C4-2B (cell line): ENCODE results near the gene SLC12A1.
"Not testable (repeated sequence)": the region's sequence is repeated elsewhere in the genome, so short reads cannot be mapped to it uniquely, and the experiment has no call there.

Experiments used
- H3K27ac ChIP-seq: fragments of 450-650 bp; 2 replicates; pipeline ENCODE4 v1.5.1; 2017
- ZFX ChIP-seq: fragments of 450-650 bp; IDR thresholded peaks from 2 replicates; pipeline ENCODE4 v1.6.1; 2017
- TF ChIP-seq, protein P1 (sequence below): fragments of 450-650 bp; conservative IDR thresholded peaks from 2 replicates; pipeline ENCODE4 v1.5.1; 2017; ENCODE audit warnings: mild to moderate bottlenecking

SLC12A1 gene

DNA sequence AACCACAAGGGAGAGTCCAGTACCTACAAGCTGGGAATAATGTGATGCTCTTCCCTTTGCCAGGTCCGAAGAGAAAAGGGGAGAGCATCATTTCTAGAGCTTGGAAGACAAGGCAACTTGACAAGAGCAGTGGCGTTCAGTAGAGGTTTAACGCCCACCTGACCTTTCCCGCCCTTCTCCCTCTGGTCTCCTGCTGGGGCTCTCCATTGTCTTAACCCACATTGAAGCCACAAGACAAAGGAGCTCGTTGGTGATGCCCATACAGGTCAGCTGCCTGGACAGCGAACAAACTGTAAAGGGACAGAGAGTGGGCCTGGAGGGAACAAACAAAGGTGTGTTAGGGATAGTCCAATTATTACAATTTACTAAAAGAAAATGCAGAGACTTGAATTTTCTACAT, 112.0 kb downstream of the SLC12A1 start:
- H3K27ac ChIP-seq = no peak overlapping the region
- TF ChIP-seq, protein P1, sequence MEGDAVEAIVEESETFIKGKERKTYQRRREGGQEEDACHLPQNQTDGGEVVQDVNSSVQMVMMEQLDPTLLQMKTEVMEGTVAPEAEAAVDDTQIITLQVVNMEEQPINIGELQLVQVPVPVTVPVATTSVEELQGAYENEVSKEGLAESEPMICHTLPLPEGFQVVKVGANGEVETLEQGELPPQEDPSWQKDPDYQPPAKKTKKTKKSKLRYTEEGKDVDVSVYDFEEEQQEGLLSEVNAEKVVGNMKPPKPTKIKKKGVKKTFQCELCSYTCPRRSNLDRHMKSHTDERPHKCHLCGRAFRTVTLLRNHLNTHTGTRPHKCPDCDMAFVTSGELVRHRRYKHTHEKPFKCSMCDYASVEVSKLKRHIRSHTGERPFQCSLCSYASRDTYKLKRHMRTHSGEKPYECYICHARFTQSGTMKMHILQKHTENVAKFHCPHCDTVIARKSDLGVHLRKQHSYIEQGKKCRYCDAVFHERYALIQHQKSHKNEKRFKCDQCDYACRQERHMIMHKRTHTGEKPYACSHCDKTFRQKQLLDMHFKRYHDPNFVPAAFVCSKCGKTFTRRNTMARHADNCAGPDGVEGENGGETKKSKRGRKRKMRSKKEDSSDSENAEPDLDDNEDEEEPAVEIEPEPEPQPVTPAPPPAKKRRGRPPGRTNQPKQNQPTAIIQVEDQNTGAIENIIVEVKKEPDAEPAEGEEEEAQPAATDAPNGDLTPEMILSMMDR = no peak
- no peak for TF ChIP-seq ZFX

DNA sequence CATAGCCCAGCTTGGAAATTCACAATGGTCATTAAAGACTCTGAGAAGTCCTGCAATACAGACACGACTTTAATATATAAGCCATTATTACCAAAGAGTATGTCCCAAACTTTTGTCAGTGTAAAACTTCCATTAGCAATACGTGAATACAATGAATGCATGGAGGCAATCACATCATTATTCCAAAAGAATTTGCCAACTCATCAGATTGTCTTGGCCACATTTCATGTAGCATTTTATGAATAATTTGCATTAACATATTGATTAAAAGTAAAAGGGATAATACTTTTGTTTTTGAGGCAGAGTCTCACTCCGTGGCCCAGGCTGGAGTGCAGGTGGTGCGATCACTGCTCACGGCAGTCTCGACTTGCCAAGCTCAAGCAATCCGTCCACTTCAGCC, 117.2 kb downstream of the SLC12A1 start:
- no peak overlapping the region for H3K27ac ChIP-seq
- no peak for TF ChIP-seq ZFX
- TF ChIP-seq, protein P1 = no peak

DNA sequence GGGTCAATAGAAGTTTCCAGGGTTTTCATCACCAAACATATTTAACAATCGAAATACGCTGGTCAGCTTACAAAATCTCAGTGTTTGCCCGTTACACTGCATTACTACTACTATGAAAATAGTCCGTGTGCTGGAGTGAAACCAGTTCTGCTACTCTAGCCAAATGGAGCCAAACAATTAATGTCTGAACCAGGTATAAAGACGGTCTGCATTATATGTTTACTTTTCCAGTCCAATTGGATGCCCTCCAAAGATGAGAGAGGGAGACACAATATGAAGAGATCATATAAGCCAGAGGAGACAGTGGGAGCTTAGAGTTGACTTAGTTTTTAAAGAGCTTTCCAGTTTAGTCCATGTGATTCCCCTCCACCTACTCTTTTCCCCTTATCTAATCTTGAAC, 118.8 kb downstream of the SLC12A1 start:
- TF ChIP-seq, protein P1 = no peak
- no peak overlapping the region for H3K27ac ChIP-seq

DNA sequence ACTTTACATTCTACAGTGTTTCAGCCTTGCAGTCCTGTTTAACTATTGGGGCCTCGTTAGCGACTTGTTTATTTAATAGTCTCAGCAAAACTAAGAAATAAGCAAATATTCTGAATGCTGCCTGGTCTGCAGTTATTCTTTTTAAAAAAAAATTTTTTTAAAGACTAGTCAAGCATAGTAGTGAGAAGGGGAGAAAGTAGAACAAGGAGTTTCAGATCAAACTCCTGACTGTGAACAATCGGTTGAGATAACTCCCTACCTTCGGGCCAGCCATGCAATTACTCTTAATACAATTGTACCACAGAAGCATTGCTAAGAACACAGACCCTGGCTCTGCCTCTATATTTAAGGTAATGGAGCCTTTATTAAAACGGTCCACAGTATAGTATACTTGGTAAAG, 119.3 kb downstream of the SLC12A1 start:
- no peak for TF ChIP-seq ZFX
- TF ChIP-seq, protein P1 = no peak
- H3K27ac ChIP-seq = no peak overlapping the region

DNA sequence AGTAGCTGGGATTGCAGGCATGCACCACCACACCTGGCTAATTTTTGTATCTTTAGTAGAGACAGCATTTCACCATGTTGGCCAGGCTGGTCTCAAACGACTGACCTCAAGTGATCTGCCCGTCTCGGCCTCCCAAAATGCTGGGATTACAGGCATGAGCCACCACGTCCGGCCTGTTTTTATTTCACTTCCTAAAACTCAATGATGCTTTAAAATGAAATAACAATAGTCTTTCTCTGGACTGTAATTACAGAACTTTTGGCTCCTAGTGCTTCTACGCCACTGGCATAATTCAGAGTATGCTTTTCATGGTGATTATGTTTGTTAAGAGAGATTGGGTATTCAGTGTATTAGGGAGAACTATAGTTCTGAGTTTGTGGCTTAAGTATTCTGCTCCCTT, 120.1 kb downstream of the SLC12A1 start:
- not testable (repeated sequence) for H3K27ac ChIP-seq

DNA sequence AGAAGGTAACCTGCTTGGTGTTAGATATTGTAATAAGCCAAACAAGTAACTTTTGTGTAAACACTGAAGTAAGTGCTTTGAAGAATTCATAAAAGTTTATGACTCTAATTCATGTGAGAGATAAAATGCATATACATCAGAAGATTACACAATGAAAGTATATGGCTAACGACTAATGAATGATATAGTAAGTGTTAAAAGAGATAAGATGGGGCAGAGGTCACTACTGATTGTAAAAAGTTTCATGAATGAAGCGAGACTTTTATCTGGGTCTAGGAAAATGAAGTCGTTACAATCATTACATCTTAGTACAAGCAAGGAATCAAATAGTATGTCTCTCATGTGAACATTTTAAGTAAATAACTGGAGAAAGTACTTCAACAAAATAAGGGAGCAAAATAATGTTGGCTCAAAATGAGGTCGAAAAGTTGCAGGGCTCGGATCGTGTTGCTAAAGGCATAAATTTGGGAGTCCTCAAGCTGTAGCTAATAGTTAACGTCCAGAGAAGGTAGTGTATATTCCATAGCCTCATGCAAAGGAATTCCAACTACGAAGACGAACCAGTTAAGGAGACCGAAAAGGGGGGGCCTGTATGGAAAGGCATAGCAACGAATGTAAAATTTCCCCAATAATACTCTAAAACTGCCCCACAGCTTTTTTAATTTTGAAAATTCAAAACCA, 124.1 kb downstream of the SLC12A1 start:
- TF ChIP-seq, protein P1 = no peak
- TF ChIP-seq ZFX = no peak
- peak overlapping the region; percentile 97 for H3K27ac ChIP-seq

DNA sequence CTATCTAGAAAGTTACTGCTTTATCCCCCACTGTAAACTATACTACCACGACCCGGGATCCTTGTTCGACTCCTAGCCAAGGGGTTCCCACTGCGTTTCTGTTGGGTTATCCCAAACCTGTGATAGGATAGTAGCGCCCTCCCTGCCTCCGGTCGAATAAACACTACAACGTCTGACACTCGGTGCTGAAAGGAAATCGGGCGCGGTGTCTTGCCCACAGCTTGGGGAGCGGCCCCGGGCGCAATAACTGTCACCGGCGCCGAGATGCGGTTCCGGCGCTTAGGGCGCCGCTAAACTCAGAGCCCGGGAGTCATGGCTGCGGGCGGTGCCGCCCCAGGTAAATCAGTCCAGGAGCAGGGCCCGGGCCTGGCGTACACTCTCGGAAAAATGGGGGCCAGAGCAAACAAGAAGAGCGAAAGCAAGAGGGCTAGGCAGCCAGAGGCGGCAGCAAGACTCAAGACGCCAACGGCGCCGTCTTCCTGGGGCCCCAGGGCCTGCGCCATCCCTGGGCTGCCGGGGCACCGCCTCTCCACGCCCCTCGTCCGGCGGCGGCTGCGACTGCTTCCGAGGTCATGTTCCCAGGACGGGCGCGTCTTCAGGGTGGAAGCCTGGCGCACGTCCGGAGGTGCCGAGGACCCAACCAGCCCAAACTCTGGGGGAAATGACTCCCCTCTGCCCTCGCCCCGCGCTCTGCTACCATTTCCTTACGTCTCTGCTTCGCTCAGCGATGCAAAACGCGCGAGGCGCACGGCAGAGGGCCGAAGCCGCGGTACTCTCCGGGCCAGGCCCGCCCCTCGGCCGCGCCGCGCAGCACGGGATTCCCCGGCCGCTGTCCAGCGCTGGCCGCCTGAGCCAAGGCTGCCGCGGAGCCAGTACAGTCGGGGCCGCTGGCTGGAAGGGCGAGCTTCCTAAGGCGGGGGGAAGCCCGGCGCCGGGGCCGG, 125.0 kb downstream of the SLC12A1 start, which contains the start of gene DUT:
Gene DUT (plus strand): TSS at position 575 of the 941 bp plus-strand sequence. CDS start 87 bp downstream, at position 662.
- H3K27ac ChIP-seq = peak within 1 kb of the TSS; percentile 97
- TF ChIP-seq ZFX = peak; percentile 93
- TF ChIP-seq, protein P1 = peak; percentile 27
